Fibroblast of gingiva (primary cell): ENCODE measurements around the gene PBXIP1.

Experiments used
- DNase-seq: peaks from one replicate; pipeline ENCODE4 v3.0.0-alpha.2; 2011; ENCODE audit warnings: low read depth

Gene PBXIP1

DNA sequence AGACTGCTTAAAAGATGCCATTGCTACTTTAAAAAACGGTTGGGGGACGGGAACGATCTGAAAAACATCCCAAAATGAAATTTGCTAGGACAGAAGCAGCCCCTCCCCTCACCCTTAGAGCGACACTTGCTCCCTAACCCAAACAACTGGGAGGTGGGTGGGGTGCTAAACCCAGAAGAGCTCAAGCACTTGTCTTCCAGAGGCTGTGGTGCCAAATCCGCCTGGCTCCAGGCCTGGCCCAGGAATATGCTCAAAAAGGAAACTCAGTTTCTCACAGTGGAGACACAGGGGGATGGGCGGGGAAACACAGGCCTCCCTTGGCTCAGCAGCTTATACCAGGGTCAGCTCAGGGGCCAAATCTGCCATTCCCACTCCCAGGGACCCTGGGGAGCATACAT lies 644 bp upstream of the PBXIP1 start:
- DNase-seq: no peak

DNA sequence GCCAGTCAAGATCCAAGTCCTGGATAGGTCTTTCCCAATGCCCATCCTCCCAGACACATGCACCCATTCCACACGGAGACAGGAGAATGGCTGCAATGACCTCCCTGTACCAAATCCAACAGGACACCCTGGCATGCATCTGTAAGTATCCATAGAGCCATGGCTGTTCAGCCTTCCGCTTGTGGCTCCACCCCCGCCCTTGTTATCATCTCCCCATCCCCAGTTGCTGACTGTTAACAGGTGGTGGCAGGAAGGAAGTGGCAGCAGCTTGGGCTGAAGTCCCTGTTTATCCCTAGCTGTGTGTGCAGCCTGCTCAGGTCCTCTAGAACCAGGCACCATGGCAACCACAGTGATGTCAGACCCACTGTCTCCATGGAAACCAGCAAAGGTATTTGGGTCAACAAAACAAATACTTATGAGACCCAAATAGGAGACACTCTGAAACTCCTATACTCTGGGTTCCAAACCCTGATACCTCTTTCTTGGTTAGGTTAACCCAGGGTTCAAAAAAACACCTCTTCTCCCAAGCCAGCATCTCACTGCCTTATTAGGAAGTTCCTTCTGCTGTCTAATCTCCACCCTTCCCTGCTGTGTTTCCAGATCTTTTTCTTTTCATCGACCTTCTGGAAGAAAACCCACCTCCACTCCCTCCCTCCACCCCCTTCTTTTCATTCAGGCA lies 721 bp downstream of the PBXIP1 start:
- peak; percentile 67 for DNase-seq

DNA sequence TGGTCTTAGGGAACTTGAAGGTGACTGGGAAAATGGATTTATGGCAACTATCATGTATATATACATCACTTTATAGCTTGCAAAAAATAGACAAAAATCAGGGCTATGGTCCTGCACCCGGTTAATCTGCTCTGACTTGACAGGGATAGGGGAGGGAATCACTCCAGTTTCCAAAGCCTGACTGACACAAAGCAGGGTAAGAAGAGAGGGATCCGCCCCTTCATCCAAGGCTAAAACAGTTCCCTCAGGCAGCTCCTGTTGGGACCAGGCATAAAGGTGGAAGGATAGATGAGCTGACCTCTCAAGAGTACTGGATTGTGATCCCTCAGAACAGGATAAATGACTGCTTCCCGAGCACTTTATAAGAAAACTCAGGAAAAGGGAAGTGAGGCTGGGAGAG lies 1.4 kb downstream of the PBXIP1 start:
- DNase-seq: no peak

DNA sequence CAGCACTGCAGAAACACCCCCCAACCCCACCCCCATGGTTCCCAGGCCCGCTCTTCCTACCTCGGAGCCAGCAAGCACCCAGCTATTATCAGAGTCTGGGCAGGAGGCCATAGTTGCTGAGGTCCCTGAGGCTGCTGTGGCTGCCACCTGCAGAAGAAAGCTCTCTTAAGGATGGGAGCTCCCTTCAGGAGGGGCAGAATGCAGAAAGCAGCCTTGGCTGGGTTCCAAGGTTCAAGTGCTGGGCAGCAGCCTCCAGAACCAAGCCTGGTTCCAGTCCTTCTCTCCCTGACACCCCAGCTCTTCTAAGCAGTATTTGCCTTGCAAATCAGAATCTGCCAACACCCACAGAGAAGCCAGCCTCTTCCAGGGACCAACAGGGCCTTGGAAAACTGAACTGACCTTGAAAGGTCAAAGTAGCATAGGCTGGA lies 2.3 kb downstream of the PBXIP1 start:
- no peak for DNase-seq

DNA sequence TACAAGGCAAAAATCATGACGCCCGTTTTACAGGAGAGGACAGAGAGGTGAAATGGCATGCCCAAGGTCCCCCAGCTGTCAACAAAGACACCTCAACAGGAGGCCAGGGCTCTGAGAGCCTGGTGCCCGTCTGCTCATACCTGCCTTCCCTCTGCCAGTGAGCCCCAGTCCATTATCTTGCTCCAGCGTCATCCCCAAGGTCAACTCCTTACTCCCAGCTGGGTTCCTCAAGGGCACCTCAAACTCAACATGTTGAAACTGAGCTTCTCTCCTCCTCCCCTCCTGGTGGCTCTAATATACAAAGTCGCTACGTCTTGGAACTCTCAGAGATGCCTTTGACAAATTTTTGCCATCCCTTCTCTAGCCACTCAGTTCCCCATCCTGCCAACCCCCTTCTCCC lies 3.2 kb downstream of the PBXIP1 start:
- no peak for DNase-seq

DNA sequence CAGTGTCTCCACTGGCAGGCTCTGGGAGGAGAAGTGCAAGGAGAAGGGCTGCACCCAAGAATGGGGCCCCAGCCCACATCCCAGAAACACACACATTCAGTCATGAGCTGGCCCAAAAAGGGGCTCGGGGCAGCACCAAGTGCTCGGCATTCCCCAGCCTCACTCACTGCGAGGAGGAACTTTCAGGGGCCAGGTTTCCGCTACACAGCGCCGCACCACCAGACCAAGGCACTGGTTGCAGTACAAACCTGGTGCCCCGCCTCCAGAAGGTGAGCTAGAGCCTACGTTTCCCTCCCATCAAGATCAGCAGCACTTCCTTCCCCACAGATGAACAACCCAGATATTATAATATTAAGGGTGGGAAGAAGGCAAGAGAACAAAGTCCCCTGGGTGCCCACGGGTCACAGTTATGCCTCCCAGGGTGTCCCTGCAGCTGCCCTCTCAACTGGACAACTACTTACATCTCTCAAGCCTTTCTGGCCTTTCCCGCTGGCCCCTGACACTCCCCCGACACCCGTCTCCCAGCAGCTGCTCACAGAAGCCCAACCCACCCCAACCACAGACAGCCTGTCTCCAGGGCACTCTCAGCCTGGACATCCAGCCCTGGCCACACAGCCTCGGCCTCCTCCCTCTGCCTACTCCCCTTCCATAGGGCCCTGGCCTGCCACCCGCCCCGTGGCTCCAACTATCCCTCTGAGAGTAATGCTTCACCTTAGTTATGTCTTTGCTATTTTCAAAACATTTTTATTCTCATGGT lies 3.8 kb downstream of the PBXIP1 start:
- no peak for DNase-seq

DNA sequence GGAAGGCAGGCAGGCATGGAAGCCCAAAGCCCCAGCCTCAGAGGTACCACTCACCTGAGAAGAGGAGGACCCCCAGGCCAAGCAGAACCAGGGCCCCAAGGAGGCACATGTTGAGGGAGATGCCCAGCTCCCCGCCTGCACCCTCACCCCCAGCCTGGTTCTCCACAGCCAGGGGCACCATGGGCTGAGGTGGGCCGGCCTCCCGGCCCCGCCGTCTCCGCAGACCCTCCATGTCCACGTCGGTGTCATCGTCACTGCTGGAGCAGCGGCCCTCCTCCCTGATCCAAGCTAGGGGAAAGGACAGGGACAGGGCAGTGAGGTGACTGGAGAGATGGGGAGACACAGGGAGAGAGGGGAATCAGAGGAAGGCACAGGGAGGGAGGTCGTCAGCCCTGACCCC lies 7.8 kb downstream of the PBXIP1 start:
- no peak for DNase-seq

DNA sequence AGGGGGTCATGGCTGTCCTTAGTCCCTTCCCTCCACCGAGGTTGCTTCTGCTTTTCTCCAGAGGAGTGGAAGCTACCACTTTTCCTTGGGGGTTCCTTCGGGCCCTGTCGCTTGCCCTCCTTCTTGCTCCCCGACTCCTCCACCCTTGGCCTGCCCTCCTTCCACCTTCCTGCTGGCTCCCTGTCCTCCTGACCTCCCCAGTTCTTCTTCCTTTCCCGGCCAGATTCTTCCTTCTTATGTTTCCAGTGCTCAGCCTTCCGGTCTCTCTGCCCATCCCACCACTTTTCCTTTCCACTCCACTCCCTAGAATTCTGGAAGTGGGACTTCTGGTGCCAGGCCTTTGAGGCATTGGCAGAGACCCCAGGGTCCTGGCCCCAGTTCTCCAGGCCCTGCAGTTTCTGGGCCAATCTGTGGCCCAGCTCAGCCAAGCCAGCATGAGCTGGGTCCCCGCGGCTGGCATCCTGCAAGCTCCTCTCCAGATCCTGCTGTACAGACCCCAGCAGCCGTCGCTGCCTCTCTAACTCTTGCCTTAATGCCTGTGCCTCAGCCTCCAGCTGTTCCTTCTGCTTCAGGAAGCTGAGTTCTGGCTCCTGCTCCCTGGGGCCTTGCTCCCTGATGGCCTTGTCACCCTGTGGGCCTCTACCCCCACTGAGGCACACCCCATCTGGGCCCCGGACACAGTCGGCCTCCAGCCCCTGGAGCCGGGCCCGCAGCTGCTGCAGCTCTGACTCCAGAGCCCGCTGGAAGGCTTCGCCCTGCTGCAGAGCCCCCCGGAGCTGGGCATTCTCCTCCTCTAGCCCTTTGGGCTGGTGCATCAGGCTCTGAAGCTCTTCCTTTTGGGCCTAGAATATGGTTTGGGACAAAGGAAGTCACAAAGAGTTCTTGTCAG lies 9.7 kb downstream of the PBXIP1 start:
- DNase-seq: no peak

DNA sequence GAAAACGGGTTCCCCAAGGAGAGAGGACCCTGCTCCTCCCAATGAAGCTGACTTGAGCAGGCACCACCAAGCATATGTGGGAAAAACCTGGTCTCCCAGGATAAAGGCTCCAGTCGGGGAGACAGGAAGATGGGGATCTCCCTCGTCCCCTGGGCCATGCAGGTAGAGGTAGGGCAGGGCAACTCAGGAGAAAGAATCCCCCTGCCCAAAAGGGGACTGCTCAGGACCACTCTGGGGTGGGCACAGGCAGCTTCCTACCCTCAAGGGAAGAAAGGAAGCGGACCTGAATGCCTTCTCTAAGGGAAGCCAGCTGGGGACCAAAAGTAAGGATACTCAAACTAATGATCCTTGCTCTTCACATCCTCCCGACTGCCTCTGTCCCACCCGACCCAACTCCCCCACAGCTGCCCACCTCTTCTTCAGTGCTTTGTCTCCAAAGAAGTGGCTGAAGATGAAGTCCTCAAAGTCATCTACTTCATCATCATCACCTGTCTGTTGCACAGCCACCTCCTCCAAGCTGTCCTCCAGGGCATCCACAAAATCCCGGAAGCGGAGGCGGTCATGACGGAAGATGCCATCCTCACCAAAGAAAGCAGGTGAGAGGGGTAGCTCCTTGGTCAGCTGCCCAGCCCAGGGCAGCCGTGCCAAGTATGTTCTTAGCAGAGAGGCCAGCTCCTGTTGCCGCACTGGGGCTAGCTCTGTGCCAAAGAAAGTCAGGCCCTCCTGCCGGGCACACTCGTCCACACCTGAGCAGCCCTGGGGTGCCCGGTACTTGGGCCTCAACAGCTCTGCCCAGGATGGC lies 10.5 kb downstream of the PBXIP1 start:
- no peak for DNase-seq

DNA sequence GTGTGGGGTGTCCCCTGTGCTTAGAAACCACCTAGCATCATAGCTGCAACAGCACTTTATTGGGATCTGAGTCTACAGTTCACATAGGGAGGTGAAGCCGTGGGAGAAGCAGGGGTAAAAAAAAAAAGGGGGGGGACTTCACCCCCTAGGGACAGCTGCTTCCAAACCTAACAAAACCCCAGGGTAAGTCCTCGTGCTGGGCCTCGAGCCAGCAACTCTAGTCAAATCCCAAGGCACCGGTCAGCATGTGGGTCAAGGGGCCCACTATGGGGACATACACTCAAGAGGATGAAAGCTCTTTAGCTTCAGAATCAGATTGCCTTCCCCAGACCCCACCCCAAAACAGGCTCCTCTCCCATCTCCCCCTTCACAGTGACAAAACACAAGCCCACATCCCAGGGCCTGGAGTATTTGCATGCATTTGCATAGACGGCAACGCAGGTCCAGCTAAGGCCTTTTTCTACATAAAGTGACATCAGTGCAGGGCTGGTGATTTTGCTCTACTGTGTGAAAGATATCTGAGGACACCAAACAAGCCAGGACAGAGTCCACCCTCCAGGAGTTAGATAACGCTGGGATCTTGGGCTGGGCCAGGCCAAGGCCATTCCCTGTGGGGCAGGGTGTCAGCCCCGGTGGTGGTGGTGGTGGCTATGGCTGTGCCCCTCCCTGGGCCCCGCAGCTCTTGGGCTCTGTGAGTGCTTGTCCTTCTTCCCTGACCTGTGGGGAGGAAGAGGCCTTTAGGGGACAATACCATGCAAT lies 11.3 kb downstream of the PBXIP1 start:
- DNase-seq: no peak

DNA sequence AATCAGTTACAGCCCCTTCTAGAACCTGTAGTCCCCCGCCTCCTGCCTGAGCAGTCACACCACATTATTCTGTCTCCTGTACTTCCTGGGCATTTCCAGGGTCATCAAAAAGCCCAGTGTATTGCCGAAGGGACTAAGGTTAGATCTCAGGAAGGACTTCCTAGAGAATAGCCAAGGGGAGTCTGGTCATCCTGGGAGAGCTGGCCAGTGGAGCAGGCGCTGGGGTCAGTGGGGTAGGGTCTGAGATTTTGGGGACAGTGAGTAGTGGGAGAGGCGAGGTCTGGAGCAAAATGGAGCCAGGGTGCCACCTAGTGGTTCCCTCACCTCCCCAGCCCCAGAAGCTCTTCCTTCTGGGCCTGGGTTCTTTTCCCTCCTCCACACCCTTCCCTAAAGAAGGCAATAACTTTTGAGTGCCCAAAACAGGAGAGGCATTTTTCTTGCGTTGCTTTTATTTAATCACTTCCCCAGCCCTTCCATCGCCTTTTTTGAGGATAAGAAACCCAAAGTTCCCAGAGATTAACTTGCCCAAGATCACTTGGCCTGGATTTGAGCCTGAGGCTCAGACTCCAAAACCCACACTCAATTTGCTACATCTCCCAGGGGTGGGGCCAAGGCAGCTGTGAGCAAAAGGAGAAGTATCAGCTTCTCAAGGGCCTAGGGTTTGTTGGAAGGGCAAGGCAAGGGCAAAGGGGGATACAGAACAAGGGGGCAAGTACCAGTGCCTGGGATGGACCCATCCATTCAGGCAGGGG lies 12.1 kb downstream of the PBXIP1 start:
- DNase-seq: no peak

DNA sequence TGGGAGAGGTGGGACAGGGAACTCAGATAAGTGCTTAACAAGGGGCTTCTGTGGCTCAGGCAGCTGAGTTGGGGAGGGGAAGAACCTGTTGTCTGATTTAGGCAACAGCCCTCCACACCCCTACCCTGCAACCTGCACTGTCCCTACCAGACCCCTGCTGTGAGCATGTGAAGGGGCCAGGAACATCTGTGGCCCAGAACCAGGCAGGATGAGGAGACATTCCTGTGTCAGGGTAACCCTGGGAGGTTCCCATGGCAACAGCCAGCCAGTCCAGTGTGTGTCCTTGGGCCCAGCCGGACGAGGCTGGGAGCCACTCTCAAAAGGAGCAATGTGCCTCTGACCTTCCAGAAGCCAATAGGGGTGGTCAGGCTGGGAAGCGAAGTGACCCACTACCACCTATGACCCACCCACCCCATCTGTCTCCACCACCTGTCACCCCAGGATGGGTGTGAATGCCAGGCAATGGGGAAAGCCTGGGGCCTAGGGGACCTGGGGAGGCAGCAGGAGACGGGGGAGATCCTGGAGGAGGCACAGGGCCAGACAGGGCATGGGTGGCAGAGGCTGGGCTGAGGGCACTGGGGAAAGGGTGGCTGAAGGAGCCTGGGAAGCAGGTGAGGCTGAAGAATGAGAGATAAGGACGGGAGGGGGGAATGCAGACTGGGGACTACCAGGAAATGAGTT lies 14.4 kb downstream of the PBXIP1 start:
- DNase-seq: no peak

DNA sequence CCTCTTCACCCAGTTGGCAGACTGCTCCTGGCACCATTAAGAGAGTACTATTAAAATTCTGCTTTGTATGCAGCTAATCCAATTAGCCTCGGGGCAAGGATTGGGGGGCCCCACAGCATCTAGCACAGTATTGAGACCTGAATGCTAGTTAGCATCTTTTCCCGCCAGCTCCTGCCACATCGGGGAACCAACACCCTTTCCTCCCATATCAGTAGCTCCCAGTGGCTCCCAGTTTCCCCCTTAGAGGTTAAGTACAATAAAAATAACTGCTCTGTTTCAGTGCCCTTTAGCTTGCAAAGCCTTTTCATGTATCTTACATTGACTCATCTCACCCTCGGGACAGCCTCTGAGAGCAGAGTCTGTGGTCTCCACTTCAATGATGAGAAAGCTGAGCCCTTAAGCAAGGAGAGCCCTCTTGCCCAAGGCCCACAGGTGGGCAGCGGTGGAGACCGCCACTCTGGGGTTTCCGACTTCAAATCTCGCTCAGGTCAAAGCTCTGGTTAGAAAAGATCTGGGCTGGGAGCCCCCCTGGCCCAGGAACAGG lies 15.2 kb downstream of the PBXIP1 start:
- DNase-seq: no peak

DNA sequence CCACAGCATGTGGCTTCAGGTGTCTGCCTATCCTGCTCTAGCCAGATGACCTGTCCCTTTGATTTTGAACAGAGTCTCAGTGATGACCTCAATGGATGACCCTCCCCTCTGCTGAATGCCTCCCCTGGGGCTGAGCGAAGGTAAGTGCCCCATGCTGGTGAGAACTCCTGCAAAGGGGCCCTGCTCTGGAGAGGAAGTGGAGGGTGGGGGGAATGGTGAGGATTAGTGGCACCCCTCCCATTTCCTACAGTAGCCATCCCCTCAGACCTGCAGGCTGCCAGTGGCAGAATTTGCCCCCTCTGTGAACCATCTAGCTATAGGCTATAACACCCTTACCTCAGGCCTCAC lies 15.7 kb downstream of the PBXIP1 start:
- no peak for DNase-seq

DNA sequence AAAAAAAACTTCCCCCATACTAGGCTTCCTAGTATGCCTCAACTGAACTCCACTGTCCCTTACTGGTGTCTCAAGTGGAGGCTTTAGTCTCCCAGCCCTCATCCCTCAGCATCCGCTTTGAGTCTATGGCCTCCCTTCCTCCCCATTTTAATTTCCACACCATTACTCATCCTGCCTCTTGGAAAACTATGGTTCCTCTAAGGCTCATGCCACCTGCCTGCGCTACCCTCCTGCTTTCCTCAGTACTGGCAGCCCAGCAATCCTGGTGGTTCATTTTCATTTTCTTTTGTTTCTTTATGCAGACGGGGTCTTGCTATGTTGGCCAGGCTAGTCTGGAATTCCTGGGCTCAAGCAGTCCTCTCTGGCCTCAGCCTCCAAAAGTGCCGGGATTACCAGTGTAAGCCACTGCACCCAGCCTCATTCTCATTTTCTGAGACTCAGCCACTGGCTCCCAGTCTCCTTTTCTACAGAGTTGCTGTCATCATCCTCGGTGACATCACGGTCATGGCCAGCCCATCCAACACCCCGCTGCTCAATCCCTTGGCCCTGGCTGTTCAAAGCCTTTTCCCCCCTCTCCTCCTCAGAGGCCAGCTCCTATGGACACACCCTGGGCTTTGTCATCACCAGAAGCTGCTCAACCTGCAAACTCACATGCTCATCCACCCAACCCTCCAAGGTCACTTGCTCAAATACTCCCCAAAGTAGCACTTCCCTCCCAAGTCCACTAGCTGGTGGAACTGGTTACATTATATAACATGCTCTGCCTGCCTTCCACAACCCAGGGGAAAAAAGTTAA lies 17.1 kb downstream of the PBXIP1 start:
- no peak for DNase-seq

DNA sequence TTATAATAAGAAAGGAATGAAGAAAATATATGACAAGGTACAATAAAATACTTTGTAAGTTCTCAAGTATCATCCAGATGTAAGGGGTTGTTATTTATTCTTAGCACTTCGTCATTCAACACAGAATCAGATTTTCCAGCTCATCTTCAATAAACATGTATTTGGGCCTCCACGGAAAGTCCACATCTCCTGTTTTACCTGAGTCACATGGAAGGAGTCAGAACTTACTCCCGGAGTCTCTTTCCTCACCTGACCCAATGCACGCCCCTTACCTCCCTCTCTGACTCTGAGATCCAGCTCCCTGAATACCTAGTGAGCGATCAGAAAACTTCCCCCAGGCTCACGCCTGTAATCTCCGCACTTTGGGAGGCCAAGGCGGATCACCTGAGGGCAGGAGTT lies 17.9 kb downstream of the PBXIP1 start:
- DNase-seq: no peak

DNA sequence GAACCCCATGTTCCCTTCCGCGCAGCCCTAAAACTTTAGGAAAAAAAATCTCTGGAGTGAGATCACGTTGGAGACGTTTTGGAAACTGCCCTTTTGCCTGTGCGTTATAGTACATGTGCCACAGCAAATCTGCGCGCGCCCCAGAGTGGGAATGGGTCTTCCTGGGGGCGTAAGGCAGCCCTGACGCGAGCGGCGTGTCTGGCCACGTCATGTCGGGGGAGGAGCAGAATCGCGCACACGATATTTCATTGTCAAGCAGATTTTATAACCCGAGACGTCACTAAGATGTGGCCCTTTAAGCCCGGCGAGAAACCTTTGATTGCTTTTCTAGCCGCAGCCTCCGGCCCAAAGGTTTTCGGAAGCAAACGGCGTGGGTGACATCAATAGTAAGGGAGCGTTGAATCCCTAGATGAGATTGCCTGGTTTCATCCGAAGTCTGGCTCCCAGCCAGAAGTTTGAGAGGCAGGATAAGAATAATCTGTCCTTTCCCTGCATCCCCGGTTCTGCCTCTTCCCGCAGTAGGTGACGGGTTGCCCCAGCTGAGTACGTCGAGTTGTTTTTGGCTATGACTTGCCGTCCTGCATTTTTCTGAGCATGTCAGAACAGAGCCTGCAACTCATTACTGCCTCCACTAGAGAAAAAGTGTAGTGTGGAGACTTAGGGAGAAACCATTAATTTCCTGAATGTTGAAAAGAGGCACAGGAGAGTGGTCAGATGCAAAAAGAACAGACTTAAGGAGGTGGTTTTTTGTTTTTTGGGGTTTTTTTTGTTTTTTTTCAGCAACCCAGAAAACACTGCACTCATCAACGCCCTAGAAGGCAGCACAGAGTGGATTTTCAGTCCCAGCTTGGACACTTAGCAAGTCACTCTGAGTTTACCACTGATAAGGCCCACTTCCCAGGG lies 18.6 kb downstream of the PBXIP1 start:
- DNase-seq: peak; percentile 96

DNA sequence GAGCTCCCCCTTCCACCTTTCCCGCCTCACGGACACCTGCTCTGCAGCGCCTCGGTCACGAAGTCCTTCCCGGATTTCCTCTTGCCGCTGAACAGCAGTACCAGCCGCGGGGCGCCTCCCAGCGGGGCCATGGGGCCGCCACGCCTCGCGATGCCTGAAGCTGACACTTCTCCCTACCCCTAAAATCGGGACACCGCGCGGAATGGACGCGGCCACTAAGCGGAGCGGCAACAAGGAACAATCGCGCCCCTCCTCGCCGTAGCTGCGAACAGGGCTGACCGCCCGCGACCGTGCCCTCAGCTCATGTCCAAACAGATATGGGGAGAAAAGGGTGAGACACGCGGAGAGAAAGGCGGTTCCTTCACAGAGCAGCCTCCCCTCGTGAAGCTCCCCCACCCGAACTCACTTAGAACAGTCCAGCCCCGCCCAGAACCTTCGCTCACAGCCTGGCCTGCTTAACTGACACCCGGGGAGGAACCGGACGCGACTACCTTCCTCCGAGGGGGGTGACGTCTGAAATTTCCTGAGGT lies 19.3 kb downstream of the PBXIP1 start, which contains the start of gene PMVK:
PMVK (minus strand) TSS at position 165 of the 530 bp plus-strand sequence; CDS start at position 131, 34 bp downstream.
- DNase-seq: peak; percentile 96
